Activated naive CD8-positive, alpha-beta T cell (primary cell): ENCODE results near the gene HORMAD2.

Experiments used
- H3K27ac Mint-ChIP-seq: one replicate; pipeline ENCODE4 v1.8.0; 2021; ENCODE audit warnings: mixed read lengths
- H3K27me3 Mint-ChIP-seq: one replicate; pipeline ENCODE4 v1.8.0; 2021; ENCODE audit warnings: mixed read lengths
- H3K36me3 Mint-ChIP-seq: one replicate; pipeline ENCODE4 v1.8.0; 2021; ENCODE audit warnings: mixed read lengths
- H3K4me1 Mint-ChIP-seq: one replicate; pipeline ENCODE4 v1.8.0; 2021; ENCODE audit warnings: low read depth, mixed read lengths
- H3K4me3 Mint-ChIP-seq: one replicate; pipeline ENCODE4 v1.8.0; 2021; ENCODE audit warnings: mild to moderate bottlenecking, mixed read lengths
- H3K9me3 Mint-ChIP-seq: one replicate; pipeline ENCODE4 v1.8.0; 2021; ENCODE audit warnings: low read depth, mixed read lengths

Gene HORMAD2

DNA sequence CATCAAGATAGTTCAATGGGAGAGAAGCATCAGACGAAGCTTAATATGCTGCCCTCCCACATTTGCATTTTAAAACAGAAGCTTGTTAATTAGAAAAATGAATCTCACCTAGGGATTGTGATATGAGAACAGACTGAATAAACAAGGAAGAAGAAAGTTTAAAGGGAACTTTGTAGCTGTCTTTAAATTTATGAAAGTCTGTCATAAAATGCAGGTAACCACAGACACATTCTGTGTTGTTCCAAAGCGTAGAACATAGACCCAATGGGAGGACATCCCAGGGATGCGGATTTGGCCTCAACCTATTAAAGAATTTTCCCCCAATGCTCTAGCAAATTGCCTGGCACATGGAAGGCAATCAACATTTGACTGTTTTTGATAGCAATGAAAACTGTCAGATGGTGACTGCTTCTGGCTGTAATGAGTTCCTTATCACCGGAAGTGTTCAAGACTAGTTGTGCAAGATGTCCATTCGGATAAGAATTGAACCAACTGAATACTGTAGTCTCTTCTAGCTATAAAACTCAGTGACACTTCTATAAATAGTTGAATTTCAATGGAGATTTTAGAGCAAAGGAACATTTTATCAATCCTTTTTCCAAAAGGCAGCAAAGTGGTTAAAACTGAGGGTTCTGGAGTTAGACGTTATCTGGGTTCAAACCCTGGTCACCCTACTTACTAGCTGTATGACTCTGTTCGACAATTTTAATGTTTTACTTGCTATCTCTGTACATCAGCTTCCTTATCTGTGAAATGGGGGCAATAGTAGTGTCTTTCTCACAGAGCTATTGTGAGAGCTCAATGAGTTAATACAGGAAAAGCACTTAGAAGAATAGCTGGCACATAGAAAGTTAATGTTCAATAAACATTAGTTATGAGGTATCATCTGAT is 101.4 kb downstream of the HORMAD2 start:
- Mint-ChIP-seq H3K9me3 (no peaks in the 10 kb centered on the region), H3K4me3 (no peak overlapping the region), H3K27me3 (no peaks in the 10 kb centered on the region), H3K36me3 (no peaks in the 10 kb centered on the region), H3K4me1 (peaks cover 72% of the 10 kb centered on the region), H3K27ac (peak overlapping the region; percentile 50)

DNA sequence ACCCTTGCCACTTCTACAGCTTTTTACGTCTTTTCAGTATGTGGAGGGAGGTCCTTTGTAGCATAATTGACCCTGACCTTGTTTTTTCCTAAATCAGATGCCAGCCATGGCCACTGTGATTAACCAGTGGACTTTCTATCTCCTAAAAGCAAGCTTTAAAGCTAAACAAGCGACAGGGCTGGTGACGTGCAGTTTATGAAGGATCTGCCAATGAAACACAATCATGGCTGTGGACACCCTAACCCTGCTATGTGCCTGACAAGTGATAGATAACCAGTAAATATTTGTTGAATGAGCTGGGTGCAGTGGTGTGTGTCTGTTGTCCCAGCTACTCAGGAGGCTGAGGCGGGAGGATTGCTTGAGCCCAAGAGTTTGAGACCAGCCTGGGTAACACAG is 102.1 kb downstream of the HORMAD2 start:
- Mint-ChIP-seq H3K27ac (no peak overlapping the region), H3K4me1 (peaks cover 74% of the 10 kb centered on the region), H3K27me3 (no peaks in the 10 kb centered on the region), H3K36me3 (no peaks in the 10 kb centered on the region), H3K4me3 (no peak overlapping the region), H3K9me3 (no peaks in the 10 kb centered on the region)

DNA sequence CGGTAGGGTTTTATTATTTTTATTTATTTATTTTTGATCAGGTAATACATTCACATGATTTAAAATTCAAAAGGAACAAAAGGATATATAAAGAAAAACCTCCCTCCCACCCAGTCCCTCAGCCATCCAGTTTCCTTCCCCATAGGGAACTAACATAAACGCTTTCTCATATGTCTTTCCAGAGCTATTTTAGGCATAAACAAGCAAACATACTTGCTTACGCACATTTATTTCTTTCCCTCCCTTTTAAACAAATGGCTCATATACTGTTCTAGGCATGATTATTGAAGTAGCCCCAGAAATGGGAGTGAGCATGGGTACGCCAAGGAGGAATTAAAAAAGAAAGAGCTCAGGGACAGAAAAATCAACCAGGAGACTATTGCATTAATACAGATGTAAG is 102.6 kb downstream of the HORMAD2 start:
- Mint-ChIP-seq H3K36me3 (no peaks in the 10 kb centered on the region), H3K9me3 (no peaks in the 10 kb centered on the region), H3K4me1 (peaks cover 75% of the 10 kb centered on the region), H3K4me3 (no peak overlapping the region), H3K27me3 (no peaks in the 10 kb centered on the region), H3K27ac (peak overlapping the region; percentile 58)

DNA sequence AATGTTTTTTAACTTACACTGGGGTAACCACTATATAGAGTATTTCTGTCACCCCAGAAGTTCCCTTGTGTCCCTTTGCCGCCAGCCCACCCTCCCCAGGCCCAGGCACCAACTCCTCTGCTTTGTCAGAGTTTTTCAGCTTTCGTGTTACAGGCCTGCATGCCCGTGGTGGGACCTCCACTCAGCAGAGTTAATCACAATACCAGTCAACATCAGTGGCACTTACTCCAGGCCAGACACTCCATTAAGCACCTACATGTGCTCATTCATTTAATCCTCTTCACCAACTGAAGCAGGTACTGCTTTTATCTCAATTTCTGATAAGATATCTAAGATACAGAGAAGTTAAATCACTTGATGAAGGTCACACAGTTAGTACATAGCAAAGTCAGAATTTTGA is 103.0 kb downstream of the HORMAD2 start:
- Mint-ChIP-seq H3K4me1 (peaks cover 73% of the 10 kb centered on the region), H3K36me3 (no peaks in the 10 kb centered on the region), H3K27me3 (no peaks in the 10 kb centered on the region), H3K4me3 (no peak overlapping the region), H3K27ac (peak overlapping the region; percentile 93), H3K9me3 (no peaks in the 10 kb centered on the region)

DNA sequence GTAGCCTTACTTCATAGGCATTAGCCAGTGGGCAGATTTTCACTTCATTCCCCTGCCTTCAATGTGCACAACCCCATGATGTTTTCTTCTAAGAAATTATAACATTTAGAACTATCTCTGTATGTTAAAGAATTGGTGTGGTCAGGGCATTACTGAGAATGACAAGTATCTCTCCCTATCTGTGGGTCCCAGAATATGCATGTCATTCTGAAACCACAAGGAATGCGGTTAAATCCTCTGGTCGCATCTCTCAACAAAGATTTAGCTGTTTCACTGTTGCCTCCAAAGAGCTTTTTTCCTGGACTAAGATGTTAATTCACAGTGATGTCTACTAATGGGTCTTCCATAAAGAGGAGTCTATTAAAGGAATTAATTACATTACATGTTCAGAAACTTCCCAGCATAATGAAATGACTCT is 103.6 kb downstream of the HORMAD2 start:
- peak overlapping the region; percentile 42 for H3K4me3 Mint-ChIP-seq
- H3K27me3 Mint-ChIP-seq = no peaks in the 10 kb centered on the region
- H3K27ac Mint-ChIP-seq = peak overlapping the region; percentile 93
- H3K36me3 Mint-ChIP-seq = no peaks in the 10 kb centered on the region
- no peaks in the 10 kb centered on the region for H3K9me3 Mint-ChIP-seq
- peaks cover 73% of the 10 kb centered on the region for H3K4me1 Mint-ChIP-seq

DNA sequence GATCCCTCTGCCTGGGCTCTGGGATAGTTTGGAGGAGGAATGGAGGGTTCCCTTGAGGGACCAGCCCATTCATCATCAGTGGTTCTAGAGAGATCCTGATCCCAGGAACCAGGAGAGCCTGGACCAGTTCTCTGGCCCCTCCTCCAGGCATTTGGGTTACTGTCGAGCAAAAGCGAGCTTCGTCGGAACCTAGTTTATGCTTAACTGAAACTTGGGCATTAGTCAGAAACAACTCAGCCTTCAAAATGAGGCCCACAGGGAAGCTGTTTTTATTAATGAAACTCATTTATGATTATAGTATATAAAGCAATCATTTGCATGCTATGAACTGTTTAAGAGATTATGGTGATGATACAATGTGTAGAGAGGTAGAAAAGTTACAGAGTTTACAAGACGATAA is 104.9 kb downstream of the HORMAD2 start:
- H3K27me3 Mint-ChIP-seq = no peaks in the 10 kb centered on the region
- H3K9me3 Mint-ChIP-seq = no peaks in the 10 kb centered on the region
- no peaks in the 10 kb centered on the region for H3K36me3 Mint-ChIP-seq
- peaks cover 66% of the 10 kb centered on the region for H3K4me1 Mint-ChIP-seq
- peak overlapping the region; percentile 40 for H3K4me3 Mint-ChIP-seq
- peak overlapping the region; percentile 93 for H3K27ac Mint-ChIP-seq

DNA sequence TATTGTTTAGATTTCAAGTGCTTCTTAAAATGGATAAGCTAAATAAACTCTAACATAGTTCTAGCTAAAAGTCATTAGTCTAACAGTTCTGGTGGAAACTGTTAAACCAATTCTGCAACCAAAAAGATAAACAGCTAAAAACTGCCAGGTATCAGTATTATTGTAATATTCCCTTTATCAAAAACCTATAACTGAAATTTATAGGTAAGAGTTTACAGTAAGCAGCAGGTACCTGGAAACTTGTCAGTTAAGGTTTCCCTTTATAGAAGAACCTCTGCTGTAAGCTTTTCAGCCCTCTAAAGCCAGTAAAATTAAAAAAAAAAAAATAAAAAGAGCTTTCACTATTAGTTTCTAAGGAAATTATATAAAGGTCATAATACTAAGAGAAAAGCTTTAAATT is 105.3 kb downstream of the HORMAD2 start:
- peak overlapping the region; percentile 27 for H3K4me3 Mint-ChIP-seq
- no peaks in the 10 kb centered on the region for H3K36me3 Mint-ChIP-seq
- H3K9me3 Mint-ChIP-seq = no peaks in the 10 kb centered on the region
- H3K4me1 Mint-ChIP-seq = peaks cover 64% of the 10 kb centered on the region
- H3K27me3 Mint-ChIP-seq = no peaks in the 10 kb centered on the region
- H3K27ac Mint-ChIP-seq = peak overlapping the region; percentile 93

DNA sequence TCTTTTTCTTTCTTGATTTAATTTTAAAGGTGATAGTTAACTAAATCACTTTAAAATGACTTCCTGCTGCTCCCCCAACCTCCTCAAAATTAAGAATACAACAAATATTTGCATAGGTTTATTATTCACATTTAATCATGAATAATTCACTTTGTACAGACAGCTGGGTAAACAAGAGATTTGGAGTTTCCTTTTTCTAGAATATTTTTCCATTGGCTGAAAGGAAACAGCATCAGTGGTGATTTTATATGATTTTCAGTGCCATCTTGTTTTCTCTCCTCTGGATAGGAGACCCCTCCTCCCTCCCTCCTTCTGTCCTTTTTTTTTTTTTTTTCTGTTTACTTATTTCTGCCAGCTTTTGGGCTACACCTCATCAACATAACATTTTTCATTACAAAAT is 105.8 kb downstream of the HORMAD2 start:
- Mint-ChIP-seq H3K4me1 (peaks cover 68% of the 10 kb centered on the region), H3K4me3 (no peak overlapping the region), H3K36me3 (no peaks in the 10 kb centered on the region), H3K27ac (peak overlapping the region; percentile 50), H3K9me3 (no peaks in the 10 kb centered on the region), H3K27me3 (no peaks in the 10 kb centered on the region)

DNA sequence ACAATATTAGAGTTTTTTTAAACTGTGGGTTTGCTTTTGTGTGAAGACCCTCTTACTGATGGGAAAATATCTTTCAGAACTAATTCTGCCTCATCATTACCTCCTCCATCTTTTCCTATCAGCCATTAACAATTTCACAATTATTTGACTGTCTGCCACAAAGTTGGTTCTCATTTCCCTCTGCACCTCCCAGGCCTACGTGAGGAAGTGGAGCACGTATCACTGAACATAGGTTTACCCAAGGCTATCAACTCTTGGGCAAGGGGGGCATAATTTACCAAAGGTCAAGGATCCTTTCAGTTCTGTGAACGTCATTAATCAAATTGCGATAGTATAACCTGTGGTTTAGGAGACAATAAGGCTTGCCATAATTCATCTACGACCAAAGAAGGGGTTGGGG is 106.2 kb downstream of the HORMAD2 start:
- Mint-ChIP-seq H3K4me1 (peaks cover 68% of the 10 kb centered on the region), H3K4me3 (no peak overlapping the region), H3K27me3 (no peaks in the 10 kb centered on the region), H3K36me3 (no peaks in the 10 kb centered on the region), H3K9me3 (no peaks in the 10 kb centered on the region), H3K27ac (peak overlapping the region; percentile 50)

DNA sequence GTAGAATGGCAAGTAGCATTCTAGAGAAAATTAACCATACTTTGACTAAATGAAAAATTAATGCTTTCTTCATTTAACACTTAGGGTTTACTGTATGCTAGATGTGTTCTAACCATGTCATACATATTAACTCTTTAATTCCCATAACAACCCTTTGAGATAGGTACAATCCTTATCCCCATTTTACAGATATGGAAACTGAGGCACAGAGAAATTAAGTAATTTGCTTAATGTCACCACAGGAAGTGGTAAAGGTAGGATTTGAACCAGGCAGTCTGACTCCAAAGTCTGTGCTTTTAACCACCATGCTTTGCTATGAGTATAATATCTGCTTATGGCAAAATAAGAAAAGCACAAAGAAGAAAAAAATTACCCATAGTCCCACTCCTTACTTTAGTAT is 106.8 kb downstream of the HORMAD2 start:
- H3K36me3 Mint-ChIP-seq = no peaks in the 10 kb centered on the region
- H3K27me3 Mint-ChIP-seq = no peaks in the 10 kb centered on the region
- no peaks in the 10 kb centered on the region for H3K9me3 Mint-ChIP-seq
- peaks cover 68% of the 10 kb centered on the region for H3K4me1 Mint-ChIP-seq
- H3K4me3 Mint-ChIP-seq = no peak overlapping the region
- H3K27ac Mint-ChIP-seq = no peak overlapping the region

DNA sequence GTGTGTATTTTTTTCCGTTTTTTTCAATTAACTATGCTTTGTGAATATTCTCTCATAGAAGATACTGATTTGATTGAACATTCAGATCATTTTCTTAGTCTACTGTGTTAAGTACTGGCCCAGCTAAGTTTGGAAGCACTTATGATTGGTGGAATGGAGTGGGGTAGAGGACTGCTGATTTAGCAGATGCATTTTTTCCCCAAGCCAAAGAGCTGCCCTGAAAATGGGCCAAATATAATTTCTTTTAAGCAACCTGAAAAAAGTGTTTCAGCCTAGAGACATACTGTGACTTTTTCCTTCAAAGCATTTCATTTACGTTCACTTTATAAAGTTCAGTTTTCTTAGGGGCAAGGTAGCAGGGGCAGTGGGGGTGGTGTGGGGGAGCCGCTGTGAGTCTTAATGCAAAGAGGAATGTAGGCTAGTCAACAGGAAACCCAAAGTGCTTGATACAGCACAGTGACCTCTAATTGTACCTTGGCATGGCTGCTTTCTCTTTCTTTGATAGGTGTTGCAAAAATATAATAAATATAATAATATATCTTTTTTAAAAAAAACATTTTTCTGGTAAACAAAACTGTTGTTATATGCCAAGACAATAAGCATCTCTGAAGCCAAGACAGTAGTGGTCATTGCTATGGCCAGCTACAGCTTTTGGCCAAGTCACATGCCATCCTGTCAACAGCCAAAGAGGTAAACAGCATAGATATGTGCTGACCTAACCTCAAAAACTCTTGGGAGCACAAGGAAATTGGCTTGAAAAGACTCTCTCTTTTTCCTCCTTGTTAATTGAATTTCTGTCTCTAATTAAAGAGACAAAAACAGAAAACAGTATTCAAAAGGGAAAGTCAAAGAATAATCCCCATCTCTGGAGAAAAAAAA is 107.5 kb downstream of the HORMAD2 start:
- Mint-ChIP-seq H3K27ac (peak overlapping the region; percentile 58), H3K27me3 (no peaks in the 10 kb centered on the region), H3K4me3 (peak overlapping the region; percentile 25), H3K9me3 (no peaks in the 10 kb centered on the region), H3K4me1 (peaks cover 75% of the 10 kb centered on the region), H3K36me3 (no peaks in the 10 kb centered on the region)

DNA sequence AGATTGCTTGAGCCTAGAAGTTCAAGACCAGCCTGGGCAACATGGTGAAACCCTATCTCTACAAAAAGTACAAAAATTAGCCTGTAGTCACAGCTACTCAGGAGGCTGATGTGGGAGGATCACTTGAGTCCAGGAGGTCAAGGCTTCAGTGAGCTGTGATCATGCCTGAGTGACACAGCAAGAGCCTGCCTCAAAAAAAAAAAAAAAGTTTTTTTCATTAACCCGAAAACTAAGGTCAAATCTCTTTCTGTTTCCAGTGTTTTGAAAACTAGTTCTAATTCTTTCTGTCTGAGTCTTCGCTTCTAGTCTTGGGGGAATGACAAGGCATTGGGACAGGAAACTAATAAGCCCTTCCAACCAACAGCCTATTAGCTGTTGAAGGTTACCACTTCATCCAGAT is 108.6 kb downstream of the HORMAD2 start:
- H3K4me3 Mint-ChIP-seq = no peak overlapping the region
- no peaks in the 10 kb centered on the region for H3K36me3 Mint-ChIP-seq
- no peaks in the 10 kb centered on the region for H3K27me3 Mint-ChIP-seq
- no peaks in the 10 kb centered on the region for H3K9me3 Mint-ChIP-seq
- peaks cover 68% of the 10 kb centered on the region for H3K4me1 Mint-ChIP-seq
- no peak overlapping the region for H3K27ac Mint-ChIP-seq

DNA sequence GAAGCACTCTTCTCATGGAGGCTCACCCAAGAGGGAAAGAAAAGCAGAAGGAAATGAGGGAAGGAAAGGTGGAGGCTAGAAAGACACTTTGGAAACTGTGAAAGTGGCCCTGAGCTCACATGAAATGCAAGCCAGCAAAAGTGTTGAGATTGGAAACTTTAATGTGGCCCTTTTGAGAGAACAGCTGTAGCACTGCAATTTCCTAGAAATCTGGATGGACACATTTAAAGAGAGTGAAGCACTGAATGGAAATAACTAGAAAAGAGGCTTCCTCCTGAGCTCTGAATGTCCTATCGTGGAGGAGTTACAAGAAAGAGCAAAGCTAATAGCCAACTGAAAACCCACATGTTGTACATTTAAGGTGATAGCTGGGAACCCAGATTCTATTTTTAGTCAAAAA is 110.3 kb downstream of the HORMAD2 start:
- Mint-ChIP-seq H3K4me3 (no peak overlapping the region), H3K27me3 (no peaks in the 10 kb centered on the region)

DNA sequence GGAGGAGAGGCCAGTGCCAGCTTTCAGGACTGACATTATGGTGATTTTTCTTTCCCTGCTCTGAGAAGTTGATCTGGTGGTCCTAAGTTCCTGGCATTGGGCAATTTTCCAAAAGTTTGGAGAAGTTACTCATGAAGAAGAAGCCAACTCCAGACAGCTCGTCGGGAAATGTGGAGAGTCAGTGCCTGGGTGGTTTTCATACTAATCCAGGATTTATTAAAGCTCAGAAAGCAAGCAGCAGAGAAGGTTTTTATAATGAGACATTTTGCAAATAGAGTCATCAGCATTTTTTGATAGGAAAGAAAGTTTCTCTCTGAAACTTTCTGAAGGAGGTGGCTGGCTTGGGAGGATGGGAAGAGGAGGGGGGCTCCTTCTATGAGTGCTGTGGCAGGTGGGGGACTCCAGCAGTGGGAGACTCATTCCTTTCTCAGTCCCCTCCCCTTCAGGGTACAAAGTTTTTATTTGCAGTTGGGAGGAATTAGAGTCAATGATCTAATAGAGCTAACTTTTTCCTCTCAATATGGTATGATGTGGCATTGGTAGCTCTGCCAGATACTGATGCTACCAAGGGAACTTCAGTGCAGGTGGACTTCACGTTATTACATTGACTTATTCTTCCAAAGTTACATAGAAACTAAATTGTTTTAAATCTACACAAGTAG is 110.9 kb downstream of the HORMAD2 start:
- no peaks in the 10 kb centered on the region for H3K27me3 Mint-ChIP-seq
- no peak overlapping the region for H3K4me3 Mint-ChIP-seq
- peaks cover 63% of the 10 kb centered on the region for H3K4me1 Mint-ChIP-seq
- H3K27ac Mint-ChIP-seq = no peak overlapping the region
- no peaks in the 10 kb centered on the region for H3K36me3 Mint-ChIP-seq
- no peaks in the 10 kb centered on the region for H3K9me3 Mint-ChIP-seq

More for the DNA sequence above, 110.3 kb downstream of the HORMAD2 start:
- no peak overlapping the region for H3K27ac Mint-ChIP-seq
- H3K36me3 Mint-ChIP-seq = no peaks in the 10 kb centered on the region
- peaks cover 60% of the 10 kb centered on the region for H3K4me1 Mint-ChIP-seq
- no peaks in the 10 kb centered on the region for H3K9me3 Mint-ChIP-seq

DNA sequence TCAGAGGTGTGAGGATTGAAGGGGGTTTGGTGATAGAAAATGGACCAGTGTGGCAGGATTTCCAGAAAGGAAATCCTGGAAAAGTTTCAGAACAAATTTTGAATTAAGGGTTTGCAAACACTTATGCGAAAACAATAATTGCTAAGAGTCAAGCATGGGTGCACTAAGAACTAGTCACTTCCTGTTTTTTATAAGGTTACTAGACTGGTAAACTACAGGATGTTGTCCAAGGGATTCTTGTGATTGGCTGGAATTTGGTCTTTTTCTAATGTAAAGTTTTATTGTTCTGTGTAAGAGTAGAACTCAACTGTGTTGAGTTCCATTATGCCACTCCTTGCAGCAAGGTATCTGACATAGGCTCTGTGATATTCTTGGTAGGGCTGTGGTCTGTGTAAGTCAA is 112.2 kb downstream of the HORMAD2 start:
- H3K4me3 Mint-ChIP-seq = no peak overlapping the region

More for the DNA sequence above, 112.2 kb downstream of the HORMAD2 start:
- Mint-ChIP-seq H3K9me3 (no peaks in the 10 kb centered on the region), H3K27me3 (no peaks in the 10 kb centered on the region), H3K27ac (no peak overlapping the region), H3K36me3 (no peaks in the 10 kb centered on the region), H3K4me1 (peaks cover 65% of the 10 kb centered on the region)
